ENCODE measurements around the gene COL4A1.

COL4A1 gene

DNA sequence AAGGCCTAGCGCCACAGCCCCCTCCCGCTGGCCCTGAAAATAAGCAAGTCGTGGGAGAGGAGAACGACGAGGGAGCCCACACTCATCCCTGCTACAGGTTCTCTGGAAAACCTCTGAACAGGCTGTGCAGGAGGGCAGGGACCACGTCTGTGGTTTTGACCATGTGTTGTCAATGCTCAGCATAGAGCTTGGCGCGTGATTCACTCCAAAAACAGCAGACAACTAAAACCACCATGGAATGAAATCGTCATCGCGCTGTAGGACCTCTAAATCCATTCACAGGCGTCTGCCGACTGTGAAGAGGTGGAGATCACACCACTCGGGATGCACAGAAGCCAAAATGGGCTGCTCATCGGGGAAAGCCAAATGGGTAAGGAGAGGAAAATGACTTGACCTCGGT lies 121.3 kb downstream of the COL4A1 start:
- no peak for TF ChIP-seq GATA1 (IDR thresholded peaks at IDR 0.05; ENCODE audit: low read depth, low read length)
- TF ChIP-seq POLR2A (IDR thresholded peaks at IDR 0.05; ENCODE audit: low read length), result no peak
- no peak for DNase-seq

DNA sequence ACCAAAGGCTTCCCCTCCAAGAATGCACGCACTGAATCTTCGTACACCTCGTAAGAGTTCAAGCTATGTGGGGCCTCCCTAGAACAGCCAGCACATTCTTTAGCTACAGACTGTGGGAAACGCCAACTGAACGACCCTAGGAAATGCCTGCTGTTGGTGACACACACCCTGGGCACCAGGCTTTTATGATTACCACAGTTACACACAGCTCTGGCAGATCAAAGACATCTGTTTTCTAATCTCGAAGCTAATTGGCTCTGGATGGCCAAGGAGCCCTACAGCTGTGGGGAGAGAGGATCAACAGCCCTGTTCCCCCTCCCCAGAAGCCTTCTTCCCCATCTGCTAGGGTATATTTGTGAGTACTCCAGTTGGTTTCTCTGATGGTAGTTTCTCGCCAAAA lies 123.0 kb downstream of the COL4A1 start:
- TF ChIP-seq POLR2A (IDR thresholded peaks at IDR 0.05; ENCODE audit: low read length) (no peak), GATA1 (IDR thresholded peaks at IDR 0.05; ENCODE audit: low read depth, low read length) (no peak)
- no peak for DNase-seq

DNA sequence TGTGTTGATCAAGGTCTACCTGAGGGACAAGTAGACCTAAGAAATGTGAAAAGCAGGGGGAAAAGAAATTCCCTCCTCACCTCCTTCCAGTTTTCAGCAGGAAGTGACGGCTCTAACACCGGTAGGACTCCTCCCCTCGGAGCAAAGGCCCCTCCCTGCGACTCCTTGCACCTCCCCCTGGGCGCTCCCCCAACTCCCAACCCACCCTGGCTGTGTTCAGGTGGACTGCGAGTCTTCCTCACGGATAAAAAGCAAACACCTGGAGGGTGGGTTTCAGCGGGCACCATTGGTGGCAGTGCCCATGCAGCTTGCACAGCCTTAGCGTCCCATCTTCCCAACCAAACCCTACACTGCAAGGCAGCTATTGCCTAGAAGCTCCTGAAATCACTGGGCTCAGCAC lies 124.5 kb downstream of the COL4A1 start:
- no peak for DNase-seq
- TF ChIP-seq POLR2A (IDR thresholded peaks at IDR 0.05; ENCODE audit: low read length) (no peak), GATA1 (IDR thresholded peaks at IDR 0.05; ENCODE audit: low read depth, low read length) (no peak)

DNA sequence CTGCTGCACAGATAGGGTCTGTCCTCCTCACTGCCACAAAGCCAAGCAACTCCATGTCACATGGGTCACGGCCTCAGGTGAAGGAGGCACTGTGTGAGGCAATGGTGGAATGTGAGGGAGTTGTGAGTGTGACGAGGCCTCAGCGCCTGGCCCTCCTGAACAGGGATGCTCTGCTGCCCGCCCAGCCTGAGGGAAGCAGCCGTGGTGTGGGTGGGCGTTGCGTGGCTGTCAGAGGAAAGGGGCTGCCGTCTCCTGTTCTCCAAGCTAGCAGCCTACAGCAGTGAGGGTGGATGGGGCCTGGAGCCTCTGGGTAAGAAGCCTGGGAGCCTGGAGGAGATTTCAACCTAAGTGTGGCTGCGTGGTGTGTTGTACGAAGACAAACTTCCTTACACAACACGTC lies 125.0 kb downstream of the COL4A1 start:
- DNase-seq, result no peak
- no peak for TF ChIP-seq POLR2A (IDR thresholded peaks at IDR 0.05; ENCODE audit: low read length)
- no peak for TF ChIP-seq GATA1 (IDR thresholded peaks at IDR 0.05; ENCODE audit: low read depth, low read length)

DNA sequence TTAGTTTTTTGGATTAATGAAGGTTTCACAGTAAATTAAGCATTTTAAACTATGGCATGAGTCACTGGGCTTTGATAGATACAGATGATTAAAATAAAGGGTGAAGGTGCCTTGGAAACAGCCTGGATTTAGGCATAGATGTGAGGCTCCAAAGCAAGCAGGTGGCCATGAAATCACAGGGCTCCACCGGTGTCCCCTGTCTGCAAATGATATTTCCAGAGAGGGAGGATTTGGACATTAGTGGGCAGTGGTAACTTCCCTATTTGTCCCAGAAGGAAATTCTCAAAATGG lies 127.2 kb downstream of the COL4A1 start:
- TF ChIP-seq POLR2A (IDR thresholded peaks at IDR 0.05; ENCODE audit: low read length) (no peak), GATA1 (IDR thresholded peaks at IDR 0.05; ENCODE audit: low read depth, low read length) (no peak)
- no peak for DNase-seq

DNA sequence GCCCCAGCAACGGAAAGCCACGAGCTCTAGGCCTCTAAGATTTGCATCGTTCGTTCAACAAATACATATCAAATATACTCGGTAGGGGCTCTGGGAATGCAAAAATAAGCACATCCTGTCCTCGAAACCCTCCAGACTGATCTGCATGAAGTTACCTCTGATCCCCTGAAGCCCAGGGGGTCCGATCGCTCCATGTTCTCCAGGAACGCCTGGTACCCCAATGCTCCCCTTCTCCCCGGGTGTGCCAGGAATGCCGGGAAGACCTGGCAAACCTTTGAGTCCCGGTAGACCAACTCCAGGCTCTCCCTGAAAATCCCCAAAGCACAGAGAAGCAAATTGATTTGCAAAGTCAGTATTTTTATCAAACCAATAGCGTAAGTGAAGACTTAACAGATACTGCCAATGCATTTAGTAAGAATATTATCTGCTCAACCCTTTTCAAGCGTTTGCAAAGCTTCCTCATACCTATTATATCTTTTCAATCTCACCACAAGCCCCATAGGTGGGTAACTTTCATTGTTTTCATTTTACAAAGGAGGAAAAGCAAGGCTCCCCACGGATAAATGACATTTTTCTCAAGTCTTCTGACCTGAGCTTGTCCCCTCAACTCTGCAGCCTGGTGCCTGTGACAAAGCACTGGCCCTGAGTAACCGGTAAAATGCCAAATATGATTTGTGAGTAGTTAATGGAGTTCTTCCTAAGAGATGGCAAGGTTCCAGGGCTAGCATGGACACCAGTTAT lies 127.7 kb downstream of the COL4A1 start:
- TF ChIP-seq POLR2A (IDR thresholded peaks at IDR 0.05; ENCODE audit: low read length) (no peak), GATA1 (IDR thresholded peaks at IDR 0.05; ENCODE audit: low read depth, low read length) (no peak)
- DNase-seq, result no peak

DNA sequence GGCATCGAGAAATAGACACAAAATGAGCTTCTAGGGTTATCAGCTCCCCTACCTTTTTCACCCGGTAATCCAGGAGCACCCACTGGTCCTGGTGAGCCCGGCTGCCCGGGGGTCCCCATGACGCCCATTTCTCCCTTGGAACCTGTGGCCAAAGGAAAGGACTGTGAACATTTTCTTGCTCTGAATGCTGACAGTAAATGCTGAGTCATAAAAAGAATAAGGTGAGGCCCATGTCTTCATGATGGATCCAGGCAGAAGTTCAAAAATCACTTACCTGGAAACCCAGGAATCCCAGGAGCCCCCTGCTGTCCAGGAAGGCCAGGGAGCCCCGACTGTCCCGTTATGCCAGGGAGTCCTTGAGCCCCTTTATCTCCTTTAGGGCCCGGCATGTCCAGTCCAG lies 129.2 kb downstream of the COL4A1 start:
- DNase-seq, result no peak
- TF ChIP-seq GATA1 (IDR thresholded peaks at IDR 0.05; ENCODE audit: low read depth, low read length) (no peak), POLR2A (IDR thresholded peaks at IDR 0.05; ENCODE audit: low read length) (no peak)

DNA sequence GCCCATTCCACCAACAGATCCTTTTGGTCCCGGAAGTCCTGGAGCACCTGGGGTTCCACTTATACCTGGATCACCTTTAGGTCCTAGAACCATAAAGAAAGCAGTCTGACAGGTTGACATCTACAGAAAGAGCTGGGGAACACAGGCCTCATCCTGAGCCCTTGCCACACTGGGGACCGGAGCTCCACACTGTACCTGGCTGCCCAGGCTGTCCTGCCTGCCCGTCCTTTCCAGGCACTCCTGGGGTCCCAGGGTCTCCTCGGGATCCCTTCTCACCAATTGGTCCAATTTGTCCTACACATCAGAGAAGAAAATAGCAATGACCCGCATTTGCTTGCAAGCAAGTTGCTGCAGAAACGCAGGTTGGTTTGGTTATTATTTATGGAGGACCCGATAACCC lies 130.5 kb downstream of the COL4A1 start:
- TF ChIP-seq GATA1 (IDR thresholded peaks at IDR 0.05; ENCODE audit: low read depth, low read length) (no peak), POLR2A (IDR thresholded peaks at IDR 0.05; ENCODE audit: low read length) (no peak)
- no peak for DNase-seq

DNA sequence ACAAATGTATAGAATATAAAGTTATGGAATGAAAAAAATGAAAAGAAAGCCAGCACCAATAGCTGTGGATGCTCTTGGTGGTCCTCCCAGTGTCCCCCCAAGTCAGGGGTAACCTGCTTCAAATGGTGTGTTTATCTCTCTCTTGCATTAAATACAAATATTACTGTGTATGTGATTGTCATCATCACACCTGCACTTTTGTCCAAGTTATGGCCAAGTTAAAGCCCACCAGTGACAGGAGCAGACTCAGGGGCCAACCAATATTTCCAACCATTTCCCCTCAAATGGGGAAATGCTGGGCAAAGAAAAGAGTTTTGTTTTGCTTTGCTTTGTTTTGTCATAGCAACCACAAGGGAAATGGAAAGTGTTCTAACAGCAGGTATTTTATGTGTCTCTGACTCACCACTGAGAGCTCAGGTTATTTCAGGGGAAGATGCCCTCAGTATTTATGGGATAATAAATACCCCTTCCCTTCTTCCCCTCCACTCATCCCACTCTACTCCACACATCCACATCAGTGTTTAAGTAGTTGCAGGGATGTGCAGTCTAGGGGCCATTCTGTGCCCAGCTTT lies 133.6 kb downstream of the COL4A1 start:
- TF ChIP-seq POLR2A (IDR thresholded peaks at IDR 0.05; ENCODE audit: low read length), result no peak
- TF ChIP-seq GATA1 (IDR thresholded peaks at IDR 0.05; ENCODE audit: low read depth, low read length), result no peak
- DNase-seq, result no peak

DNA sequence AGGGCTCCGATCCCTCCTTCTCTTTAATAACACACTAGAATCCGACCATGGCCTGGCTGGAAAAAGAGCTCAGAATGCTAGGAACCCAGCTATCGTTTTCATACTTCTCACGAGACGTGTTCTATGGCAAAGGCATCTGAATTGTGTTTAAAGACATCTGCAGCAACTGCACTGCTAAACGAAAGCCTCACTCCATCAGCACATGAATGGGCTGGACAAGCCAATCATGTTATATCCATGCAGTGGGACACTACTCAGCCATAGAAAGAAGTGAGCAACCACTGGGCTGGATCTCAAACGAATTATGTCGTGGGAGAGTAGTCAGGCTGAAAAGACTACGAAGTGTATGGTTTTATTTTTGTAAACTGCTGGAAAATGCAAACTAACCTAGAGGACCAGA lies 136.1 kb downstream of the COL4A1 start:
- DNase-seq, result no peak
- TF ChIP-seq POLR2A (IDR thresholded peaks at IDR 0.05; ENCODE audit: low read length) (no peak), GATA1 (IDR thresholded peaks at IDR 0.05; ENCODE audit: low read depth, low read length) (no peak)

DNA sequence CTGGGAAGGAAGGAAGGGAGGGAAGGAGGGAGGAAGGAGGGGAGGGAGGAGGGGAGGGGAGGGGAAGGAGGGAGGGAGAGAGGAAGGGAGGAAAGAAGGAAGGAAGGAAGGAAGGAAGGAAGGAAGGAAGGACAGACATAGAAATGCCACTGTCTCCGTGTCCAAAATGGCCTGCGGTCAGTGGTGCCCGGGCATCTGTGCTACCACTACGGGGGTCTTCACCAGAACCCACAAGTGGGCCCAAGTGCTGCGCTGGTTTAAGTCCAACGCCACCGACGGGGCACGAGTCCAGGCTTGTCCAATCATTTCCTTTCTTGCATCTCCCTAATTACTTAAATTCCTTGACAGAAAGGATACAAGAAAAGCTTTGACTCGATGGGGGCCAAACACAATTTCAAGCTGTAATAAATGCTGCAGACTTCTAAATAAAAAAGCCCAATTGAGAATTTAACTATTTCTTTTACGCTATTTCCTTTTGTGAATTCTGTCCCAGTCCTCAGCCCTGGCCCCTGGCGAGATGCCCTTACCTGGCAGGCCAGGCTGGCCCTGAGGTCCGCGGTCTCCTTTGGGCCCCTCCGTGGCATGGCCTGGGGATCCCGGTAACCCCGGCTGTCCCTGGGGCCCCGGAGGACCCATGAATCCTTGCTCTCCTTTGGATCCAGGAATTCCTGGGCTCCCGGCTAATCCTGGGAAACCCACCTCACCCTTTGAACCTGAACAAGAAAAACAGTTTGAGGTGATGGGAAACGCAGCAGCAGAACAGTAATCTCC lies 136.8 kb downstream of the COL4A1 start:
- DNase-seq, result no peak
- TF ChIP-seq POLR2A (IDR thresholded peaks at IDR 0.05; ENCODE audit: low read length) (no peak), GATA1 (IDR thresholded peaks at IDR 0.05; ENCODE audit: low read depth, low read length) (no peak)

DNA sequence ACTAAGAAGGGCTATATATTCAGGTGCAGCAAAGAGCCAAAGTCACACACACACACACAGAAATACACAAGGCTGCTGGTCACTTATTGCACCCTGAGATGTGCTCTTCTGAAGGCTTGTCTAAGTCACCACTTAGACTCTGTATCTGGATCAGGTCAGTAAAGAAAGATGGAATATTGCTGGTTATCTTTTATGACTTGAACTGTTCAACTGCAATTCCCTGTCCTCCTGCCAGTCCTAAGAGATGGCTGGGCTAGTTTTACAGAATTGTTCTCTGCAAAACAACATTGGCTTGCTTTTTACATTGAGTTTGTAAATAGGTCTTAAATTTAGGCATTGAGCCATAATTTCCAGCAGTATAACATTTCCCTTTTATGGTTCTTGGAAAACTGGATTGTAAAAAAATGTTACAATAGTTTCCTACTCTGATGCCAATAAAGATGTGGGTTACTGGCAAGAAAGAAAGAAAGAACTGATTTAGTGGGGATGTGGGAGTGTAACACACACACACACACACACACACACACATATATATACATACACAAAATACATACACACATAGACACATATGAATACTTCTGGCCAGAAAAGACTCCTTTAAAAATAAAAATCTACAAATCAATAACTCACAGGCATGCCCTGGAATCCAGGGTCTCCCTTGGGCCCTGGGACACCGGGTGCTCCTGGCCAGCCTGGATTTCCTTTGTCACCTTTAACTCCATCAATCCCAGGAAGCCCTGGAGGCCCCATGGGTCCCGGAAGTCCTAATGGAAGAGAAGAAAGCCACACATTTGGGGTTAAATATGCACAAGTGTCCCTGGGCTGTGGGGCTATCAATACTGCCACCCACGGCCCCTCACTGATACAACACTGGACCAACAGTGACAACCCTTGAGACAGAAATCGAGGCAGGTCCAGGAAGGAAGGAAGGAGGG lies 137.7 kb downstream of the COL4A1 start:
- TF ChIP-seq POLR2A (IDR thresholded peaks at IDR 0.05; ENCODE audit: low read length), result no peak
- TF ChIP-seq GATA1 (IDR thresholded peaks at IDR 0.05; ENCODE audit: low read depth, low read length), result no peak
- no peak for DNase-seq

DNA sequence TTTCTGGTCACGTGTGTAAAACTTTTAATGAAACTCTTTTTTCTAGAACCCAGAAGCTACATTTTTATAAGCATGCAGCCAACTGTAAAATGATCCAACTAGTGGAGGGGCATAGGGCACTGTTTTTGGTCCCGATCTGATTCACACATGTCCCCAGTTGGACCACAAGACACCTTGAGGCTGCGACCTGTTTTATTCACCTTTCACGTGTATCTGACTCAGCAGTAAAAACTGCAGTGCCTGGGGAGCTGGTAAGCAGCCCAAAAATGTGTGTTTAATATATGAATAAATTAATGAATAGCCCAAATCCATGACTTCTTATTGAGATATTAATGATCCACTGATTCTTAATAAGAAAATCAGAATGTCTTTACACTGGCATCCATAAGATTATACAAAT lies 140.4 kb downstream of the COL4A1 start:
- TF ChIP-seq GATA1 (IDR thresholded peaks at IDR 0.05; ENCODE audit: low read depth, low read length) (no peak), POLR2A (IDR thresholded peaks at IDR 0.05; ENCODE audit: low read length) (no peak)
- no peak for DNase-seq

DNA sequence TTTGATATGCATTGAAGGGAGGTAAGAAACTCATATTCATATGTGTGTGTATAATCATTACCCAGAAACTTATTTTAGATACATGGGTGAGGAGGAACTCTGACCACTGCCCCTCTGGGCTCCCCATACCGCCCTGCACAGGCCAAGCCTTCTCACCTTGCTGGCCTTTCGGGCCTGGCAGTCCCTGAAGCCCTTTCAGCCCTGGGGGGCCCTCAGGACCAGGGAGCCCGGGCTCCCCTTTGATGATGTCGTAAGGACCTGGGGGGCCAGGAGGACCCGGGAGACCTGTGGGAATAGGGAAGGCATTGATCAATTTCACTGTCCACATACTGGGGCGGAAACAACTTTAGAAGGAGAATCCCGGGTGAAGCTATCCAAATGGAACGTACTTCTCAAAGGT lies 142.3 kb downstream of the COL4A1 start:
- TF ChIP-seq GATA1 (IDR thresholded peaks at IDR 0.05; ENCODE audit: low read depth, low read length) (no peak), POLR2A (IDR thresholded peaks at IDR 0.05; ENCODE audit: low read length) (no peak)
- DNase-seq, result no peak
